GM12873 (cell line): ENCODE data around the gene TTC16.

Experiments used
- CTCF ChIP-seq: IDR thresholded peaks from 2 replicates; pipeline ENCODE4 v1.5.1; 2012; ENCODE audit warnings: low read depth, mild to moderate bottlenecking, moderate library complexity, low read length, control low read depth; ENCODE audit not compliant: insufficient read depth; ENCODE audit errors: missing control alignments

The TTC16 gene

GRCh38 chr9:127680226-127680625 lies 35.7 kb upstream of the TTC16 start:
- TF ChIP-seq CTCF: no peak

GRCh38 chr9:127680846-127681245 lies 35.0 kb upstream of the TTC16 start:
- TF ChIP-seq CTCF: no peak

GRCh38 chr9:127682351-127683136 lies 33.3 kb upstream of the TTC16 start:
- TF ChIP-seq CTCF: no peak

- TF ChIP-seq CTCF: no peak
Measured at GRCh38 chr9:127683723-127684122, 32.2 kb upstream of the TTC16 start.

DNA sequence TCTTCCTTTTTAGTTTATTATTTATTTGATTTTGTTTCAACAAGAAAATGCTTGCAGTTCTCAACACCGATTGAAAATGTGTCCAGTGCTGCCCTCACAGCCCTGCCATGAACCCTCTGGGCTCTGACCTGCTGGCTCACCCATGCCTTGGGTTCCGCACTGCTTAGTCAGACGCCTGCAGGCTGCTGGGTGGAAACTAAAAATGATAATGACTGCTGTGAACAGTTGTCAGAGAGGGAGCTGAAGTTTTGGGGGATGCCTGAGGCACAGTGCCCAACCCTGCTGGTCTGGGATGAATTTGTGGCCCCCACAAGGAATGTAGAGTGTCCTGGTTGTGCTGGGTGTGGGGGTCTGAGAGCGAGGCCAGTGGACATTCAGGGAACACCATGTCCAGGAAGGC lies 31.3 kb upstream of the TTC16 start:
- TF ChIP-seq CTCF: no peak

GRCh38 chr9:127686461-127687393 lies 29.2 kb upstream of the TTC16 start:
- no peak for TF ChIP-seq CTCF

GRCh38 chr9:127689329-127690000 lies 26.4 kb upstream of the TTC16 start:
- TF ChIP-seq CTCF: no peak
